GM21381 (cell line): ENCODE results near the gene XRN1.

Experiments
- ATAC-seq: cut with Tn5 transposase; IDR thresholded peaks from one replicate; pipeline ENCODE4 v1.9.1; 2021; ENCODE audit warnings: mild to moderate bottlenecking, moderate library complexity; ENCODE audit not compliant: unreplicated experiment

Gene XRN1

DNA sequence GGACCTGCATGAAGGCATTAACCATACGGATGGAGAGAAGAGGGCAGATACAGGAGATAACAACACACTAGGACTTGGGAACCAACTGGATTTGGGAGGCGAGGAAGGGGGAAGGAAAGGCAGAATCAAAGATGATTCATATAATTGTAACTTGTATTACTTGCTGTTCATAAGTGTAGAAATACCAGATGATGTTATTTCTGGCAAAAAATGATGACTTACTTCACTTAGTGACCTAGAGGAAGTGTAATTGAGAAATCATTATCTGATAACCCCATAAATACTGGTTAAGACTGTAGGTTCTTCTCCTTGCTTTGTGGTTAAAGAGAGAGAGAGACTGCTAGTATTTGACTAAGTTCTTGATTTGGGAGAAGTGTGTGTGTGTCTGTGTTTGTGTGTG, 172.0 kb downstream of the XRN1 start:
- ATAC-seq: no peak

DNA sequence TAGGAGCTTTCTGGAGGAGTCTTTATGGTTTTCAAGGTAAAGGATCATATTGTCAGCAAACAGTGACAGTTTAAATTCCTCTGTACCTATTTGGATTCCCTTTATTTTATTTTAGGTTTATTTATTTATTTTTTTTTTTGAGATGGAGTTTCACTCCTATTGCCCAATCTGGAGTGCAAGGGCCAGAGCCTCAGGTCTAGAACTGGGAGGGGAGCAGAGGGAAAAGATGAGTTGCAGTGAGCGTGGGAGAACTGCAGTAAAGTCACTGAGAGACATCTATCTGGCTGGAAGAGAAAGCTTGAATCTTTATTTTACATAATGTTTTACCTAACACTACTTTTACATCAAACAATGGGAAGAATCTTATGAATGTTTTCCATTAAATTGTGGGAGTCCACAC, 172.9 kb downstream of the XRN1 start:
- ATAC-seq: no peak

DNA sequence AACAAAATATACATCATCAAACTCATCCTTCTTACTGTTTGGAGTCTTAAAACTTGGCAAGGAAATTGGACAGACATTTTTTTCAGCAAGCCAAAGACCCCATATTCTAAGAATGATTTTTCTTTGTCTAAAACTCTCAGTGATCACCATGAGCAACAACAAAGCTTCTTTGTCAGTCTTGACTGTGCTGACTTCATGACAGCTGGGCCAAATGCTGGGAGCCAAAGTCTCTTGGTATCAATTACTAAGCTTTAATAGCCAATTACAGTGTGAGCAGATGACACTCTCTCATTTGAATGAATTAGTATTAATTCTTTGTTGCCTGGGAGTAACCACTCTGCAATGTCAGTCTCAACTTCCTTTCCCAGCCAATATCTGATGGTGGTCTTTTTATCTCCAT, 174.3 kb downstream of the XRN1 start:
- no peak for ATAC-seq

DNA sequence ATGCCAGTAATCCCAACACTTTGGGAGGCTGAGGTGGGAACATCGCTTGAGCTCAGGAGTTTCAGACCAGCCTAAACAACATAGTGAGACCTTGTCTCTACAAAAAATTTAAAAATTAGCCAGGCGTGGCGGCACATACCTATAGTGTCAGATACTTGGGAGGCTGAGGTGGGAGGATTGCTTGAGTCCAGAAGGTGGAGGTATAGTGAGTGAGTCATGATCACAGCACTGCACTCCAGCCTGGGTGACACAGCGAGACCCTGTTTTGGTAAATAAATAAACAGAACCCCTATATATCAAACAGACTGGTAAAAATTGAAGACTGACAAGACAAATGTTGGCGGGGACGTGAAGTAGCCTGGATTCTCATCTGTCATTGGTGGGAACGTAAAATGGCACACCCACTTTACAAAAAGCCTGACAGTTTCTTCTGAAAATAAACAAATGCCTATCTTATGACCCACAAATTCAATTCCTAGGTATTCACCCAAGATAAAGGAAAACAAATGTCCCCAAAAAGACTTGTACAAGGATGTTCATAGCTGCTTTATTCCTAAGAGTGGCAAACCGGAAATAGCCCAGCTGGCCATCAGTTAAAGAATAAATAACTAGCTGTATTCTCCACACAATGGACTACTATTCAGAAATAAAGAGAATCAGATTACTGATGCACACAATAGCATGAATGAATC, 175.5 kb downstream of the XRN1 start:
- no peak for ATAC-seq

DNA sequence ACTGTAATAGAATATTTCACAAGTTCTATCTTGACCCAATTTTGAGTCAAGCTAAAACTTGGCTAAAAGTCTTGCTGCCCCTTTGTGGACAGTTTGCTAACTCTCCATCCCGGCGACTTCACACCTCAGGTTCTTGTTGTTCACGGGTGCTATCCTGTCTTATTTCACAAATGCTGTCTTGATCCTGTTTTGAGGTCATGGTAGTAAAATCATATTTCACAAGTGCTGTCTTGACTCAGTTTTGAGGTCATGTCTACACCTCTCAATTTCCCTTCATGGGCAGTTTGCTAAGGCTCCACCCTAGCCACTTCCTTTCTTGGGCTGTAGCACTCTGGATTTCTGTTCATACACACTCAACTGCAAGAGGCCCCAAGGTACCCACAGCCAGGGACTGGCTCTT, 177.4 kb downstream of the XRN1 start:
- no peak for ATAC-seq

DNA sequence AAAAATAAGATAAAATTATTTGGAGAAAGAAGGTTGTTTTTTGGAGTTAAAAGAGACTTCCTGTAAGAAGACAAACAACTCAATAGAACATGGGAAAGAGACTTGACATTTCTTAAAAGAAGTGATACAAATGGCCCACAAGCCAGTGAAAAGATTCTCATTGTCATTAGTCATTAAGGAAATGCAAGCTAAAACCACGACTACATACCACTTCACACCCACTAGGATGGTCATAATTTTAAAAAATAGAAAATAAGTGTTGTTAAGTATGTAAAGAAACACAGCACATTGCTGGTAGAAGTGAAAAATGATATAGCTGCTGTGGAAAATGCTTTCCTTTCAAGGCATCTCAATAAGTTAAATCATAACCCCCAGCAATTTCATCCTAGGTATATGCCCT, 178.1 kb downstream of the XRN1 start:
- ATAC-seq: no peak

DNA sequence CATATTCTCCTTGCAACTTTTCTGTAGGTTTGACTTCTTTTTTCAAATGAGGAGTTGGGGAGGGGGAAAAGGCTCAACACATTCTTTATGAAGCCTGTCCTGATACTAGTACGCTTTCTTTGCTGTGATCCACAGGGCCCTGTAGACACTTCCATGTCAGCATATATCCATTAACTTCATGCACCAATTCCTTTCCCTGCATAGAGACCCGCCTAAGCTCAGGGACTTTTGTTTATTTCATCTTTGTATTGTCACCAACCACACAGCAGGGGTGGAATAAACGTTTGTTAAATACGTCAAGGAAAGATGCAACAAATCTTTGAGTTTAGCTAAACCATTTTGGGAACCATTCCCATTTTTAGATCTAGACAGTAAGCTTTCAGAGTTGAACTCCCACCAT, 179.4 kb downstream of the XRN1 start:
- ATAC-seq: no peak

DNA sequence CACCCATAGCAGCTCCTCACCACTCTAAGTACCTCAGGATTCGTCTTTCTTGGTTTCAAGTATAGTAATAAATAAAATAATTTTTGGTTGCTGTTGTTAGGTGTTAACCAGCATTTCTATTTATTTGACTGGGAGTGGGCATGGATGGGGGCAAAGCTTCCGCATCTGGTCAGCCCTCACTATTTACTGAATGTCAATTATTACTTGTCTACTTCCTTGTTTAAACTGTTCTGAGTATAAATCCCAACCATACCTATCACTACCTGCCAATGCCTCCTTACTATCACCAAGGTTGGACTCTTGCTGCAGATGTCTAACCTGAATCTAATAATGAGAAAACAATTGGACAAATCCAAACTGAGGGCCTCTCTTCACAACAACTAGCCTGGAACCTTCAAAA, 180.6 kb downstream of the XRN1 start:
- no peak for ATAC-seq

DNA sequence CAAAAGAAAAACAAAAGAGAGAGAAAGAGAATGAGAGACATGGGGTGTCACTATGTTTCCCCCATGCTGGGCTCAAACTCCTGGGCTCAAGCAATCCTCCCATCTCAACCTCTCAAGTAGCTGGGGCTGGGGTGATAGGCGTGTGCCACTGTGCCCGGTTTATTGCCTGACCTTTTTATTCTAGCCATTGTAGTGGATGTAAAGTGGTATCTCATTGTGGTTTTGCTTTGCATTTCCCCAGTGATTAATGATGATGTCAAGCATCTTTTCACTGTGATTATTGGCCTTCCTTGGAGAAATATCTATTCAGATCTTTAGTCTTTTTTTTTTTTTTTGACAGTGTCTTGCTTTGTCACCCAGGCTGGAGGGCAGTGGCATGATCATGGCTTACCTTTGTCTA, 184.7 kb downstream of the XRN1 start:
- no peak for ATAC-seq

DNA sequence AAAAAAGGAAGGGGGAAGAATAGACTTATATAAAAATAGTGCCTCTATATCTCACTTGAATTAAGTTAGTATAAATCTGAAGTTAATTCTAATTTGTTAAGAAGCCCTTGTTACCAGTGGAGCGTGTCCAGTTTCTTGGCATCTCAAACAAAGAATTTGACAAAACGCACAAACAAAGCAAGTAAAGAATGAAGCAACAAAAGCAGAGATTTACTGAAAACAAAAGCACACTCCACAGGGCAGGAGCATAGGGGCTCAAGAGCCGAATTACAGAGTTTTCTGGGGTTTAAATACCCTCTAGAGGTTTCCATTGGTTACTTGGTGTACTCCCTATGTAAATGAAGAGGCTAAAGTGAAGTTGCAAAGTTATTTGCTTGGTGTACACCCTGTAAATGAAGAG, 188.5 kb downstream of the XRN1 start:
- ATAC-seq: no peak

DNA sequence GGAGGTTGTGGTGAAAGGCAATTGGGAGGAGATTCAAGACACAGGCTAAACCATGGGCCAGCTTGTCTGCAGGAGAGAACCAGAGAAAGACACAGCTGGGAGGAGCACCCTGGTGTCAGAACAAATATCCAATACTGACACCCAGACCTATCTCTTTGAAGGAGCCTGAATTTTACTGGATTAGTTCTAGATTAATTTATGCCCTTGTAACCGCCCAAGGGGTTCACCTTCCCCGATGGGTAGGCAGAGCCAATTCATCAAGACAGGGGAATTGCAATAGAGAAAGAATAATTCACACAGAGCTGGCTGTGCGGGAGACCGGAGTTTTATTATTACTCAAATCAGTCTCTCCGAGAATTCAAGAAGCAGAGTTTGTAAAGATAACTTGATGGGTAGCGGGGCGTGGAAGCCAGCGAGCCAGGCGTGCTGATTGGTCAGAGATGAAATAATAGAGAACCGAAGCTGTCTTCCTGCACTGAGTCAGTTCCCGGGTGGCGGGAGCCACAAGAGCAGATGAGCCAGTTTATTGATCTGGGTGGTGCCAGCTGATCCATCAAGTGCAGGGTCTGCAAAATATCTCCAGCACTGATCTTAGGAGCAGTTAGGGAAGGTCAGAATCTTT, 191.0 kb downstream of the XRN1 start:
- no peak for ATAC-seq
